Stimulated activated naive CD8-positive, alpha-beta T cell treated with anti-CD3 and anti-CD28 coated beads, Interleukin-15, Interleukin-2, amounts not matched to agents 100 ng/mL and 50 ng/mL, for 24 hours (primary cell): ENCODE data around the gene TULP3.
"Not testable (repeated sequence)": the region's sequence is repeated elsewhere in the genome, so short reads cannot be mapped to it uniquely, and the experiment has no call there.

Source experiments
- H3K27ac Mint-ChIP-seq: one replicate; pipeline ENCODE4 v1.8.0; 2021; ENCODE audit warnings: mild to moderate bottlenecking, mixed read lengths
- H3K27me3 Mint-ChIP-seq: one replicate; pipeline ENCODE4 v1.8.0; 2021; ENCODE audit warnings: mixed read lengths
- H3K36me3 Mint-ChIP-seq: one replicate; pipeline ENCODE4 v1.8.0; 2021; ENCODE audit warnings: low read depth, mixed read lengths
- H3K4me1 Mint-ChIP-seq: one replicate; pipeline ENCODE4 v1.8.0; 2021; ENCODE audit warnings: low read depth, mixed read lengths
- H3K4me3 Mint-ChIP-seq: one replicate; pipeline ENCODE4 v1.8.0; 2021; ENCODE audit warnings: mild to moderate bottlenecking, mixed read lengths
- H3K9me3 Mint-ChIP-seq: one replicate; pipeline ENCODE4 v1.8.0; 2021; ENCODE audit warnings: mixed read lengths

TULP3 gene

GRCh38 chr12:2860170-2860569 lies 30.5 kb upstream of the TULP3 start:
- no peaks in the 10 kb centered on the region for H3K27me3 Mint-ChIP-seq
- H3K36me3 Mint-ChIP-seq = peaks cover 65% of the 10 kb centered on the region
- no peaks in the 10 kb centered on the region for H3K4me1 Mint-ChIP-seq
- H3K4me3 Mint-ChIP-seq = no peak overlapping the region
- no peak overlapping the region for H3K27ac Mint-ChIP-seq
- no peaks in the 10 kb centered on the region for H3K9me3 Mint-ChIP-seq

- no peaks in the 10 kb centered on the region for H3K27me3 Mint-ChIP-seq
- H3K4me1 Mint-ChIP-seq = peaks cover 9% of the 10 kb centered on the region
- H3K27ac Mint-ChIP-seq = no peak overlapping the region
- H3K36me3 Mint-ChIP-seq = peaks cover 75% of the 10 kb centered on the region
- H3K4me3 Mint-ChIP-seq = no peak overlapping the region
- H3K9me3 Mint-ChIP-seq = no peaks in the 10 kb centered on the region
These were observed 27.8 kb upstream of the TULP3 start for GRCh38 chr12:2862876-2863275.

- not testable (repeated sequence) for H3K27me3 Mint-ChIP-seq, H3K4me3 Mint-ChIP-seq, H3K9me3 Mint-ChIP-seq, H3K27ac Mint-ChIP-seq
- H3K4me1 Mint-ChIP-seq = peaks cover 15% of the 10 kb centered on the region
- H3K36me3 Mint-ChIP-seq = peaks cover 74% of the 10 kb centered on the region
These were observed 27.3 kb upstream of the TULP3 start for GRCh38 chr12:2863402-2863801.

- peaks cover 77% of the 10 kb centered on the region for H3K36me3 Mint-ChIP-seq
These were observed 26.5 kb upstream of the TULP3 start for GRCh38 chr12:2864198-2864597.

GRCh38 chr12:2868986-2869632 lies 21.6 kb upstream of the TULP3 start:
- not testable (repeated sequence) for H3K4me3 Mint-ChIP-seq, H3K27me3 Mint-ChIP-seq, H3K27ac Mint-ChIP-seq, H3K9me3 Mint-ChIP-seq
- H3K36me3 Mint-ChIP-seq = peaks cover 51% of the 10 kb centered on the region
- peaks cover 23% of the 10 kb centered on the region for H3K4me1 Mint-ChIP-seq

More at GRCh38 chr12:2864198-2864597, 26.5 kb upstream of the TULP3 start:
- no peaks in the 10 kb centered on the region for H3K27me3 Mint-ChIP-seq
- H3K4me3 Mint-ChIP-seq = no peak overlapping the region
- H3K4me1 Mint-ChIP-seq = peaks cover 23% of the 10 kb centered on the region
- H3K27ac Mint-ChIP-seq = no peak overlapping the region
- H3K9me3 Mint-ChIP-seq = no peaks in the 10 kb centered on the region

GRCh38 chr12:2876431-2877046 lies 14.2 kb upstream of the TULP3 start:
- Mint-ChIP-seq H3K27ac (peak overlapping the region; percentile 85), H3K27me3 (no peaks in the 10 kb centered on the region), H3K4me3 (peak overlapping the region; percentile 99), H3K36me3 (peaks cover 41% of the 10 kb centered on the region), H3K9me3 (no peaks in the 10 kb centered on the region), H3K4me1 (peaks cover 33% of the 10 kb centered on the region)

GRCh38 chr12:2877047-2877952 lies 13.4 kb upstream of the TULP3 start, which contains the start of the genes FOXM1 and RHNO1:
Gene FOXM1, minus strand, starts transcription at chr12:2877174. Its CDS starts 2,696 bp downstream, at chr12:2874478.
Gene RHNO1, plus strand, starts transcription at chr12:2877223. Its CDS starts 8,144 bp downstream, at chr12:2885367.
- Mint-ChIP-seq H3K27ac (peak within 1 kb of the TSS; percentile 96), H3K36me3 (peaks cover 45% of the 10 kb centered on the region), H3K9me3 (no peaks in the 10 kb centered on the region), H3K4me1 (peaks cover 37% of the 10 kb centered on the region), H3K27me3 (no peaks in the 10 kb centered on the region), H3K4me3 (peak within 1 kb of the TSS; percentile 99)

GRCh38 chr12:2877953-2878732 lies 12.5 kb upstream of the TULP3 start:
- Mint-ChIP-seq H3K9me3 (no peaks in the 10 kb centered on the region), H3K27ac (peak overlapping the region; percentile 96), H3K4me3 (peak overlapping the region; percentile 99), H3K27me3 (no peaks in the 10 kb centered on the region), H3K4me1 (peaks cover 37% of the 10 kb centered on the region), H3K36me3 (peaks cover 41% of the 10 kb centered on the region)

GRCh38 chr12:2879853-2880252 lies 10.8 kb upstream of the TULP3 start:
- H3K27me3 Mint-ChIP-seq = no peaks in the 10 kb centered on the region
- peaks cover 42% of the 10 kb centered on the region for H3K4me1 Mint-ChIP-seq
- peaks cover 37% of the 10 kb centered on the region for H3K36me3 Mint-ChIP-seq
- H3K4me3 Mint-ChIP-seq = peak overlapping the region; percentile 7
- peak overlapping the region; percentile 24 for H3K27ac Mint-ChIP-seq
- H3K9me3 Mint-ChIP-seq = no peaks in the 10 kb centered on the region

- no peak overlapping the region for H3K27ac Mint-ChIP-seq
- H3K4me1 Mint-ChIP-seq = peaks cover 22% of the 10 kb centered on the region
- peaks cover 42% of the 10 kb centered on the region for H3K36me3 Mint-ChIP-seq
- no peak overlapping the region for H3K4me3 Mint-ChIP-seq
- no peaks in the 10 kb centered on the region for H3K9me3 Mint-ChIP-seq
- no peaks in the 10 kb centered on the region for H3K27me3 Mint-ChIP-seq
These were observed 5.9 kb upstream of the TULP3 start for GRCh38 chr12:2884810-2885209.

- Mint-ChIP-seq H3K9me3 (no peaks in the 10 kb centered on the region), H3K36me3 (peaks cover 37% of the 10 kb centered on the region), H3K4me3 (no peak overlapping the region), H3K27ac (no peak overlapping the region), H3K4me1 (peaks cover 34% of the 10 kb centered on the region), H3K27me3 (no peaks in the 10 kb centered on the region)
These were observed 3.8 kb upstream of the TULP3 start for GRCh38 chr12:2886768-2887450.

- peak overlapping the region; percentile 96 for H3K27ac Mint-ChIP-seq
- peak overlapping the region; percentile 88 for H3K4me3 Mint-ChIP-seq
- peaks cover 37% of the 10 kb centered on the region for H3K4me1 Mint-ChIP-seq
- peaks cover 30% of the 10 kb centered on the region for H3K36me3 Mint-ChIP-seq
- no peaks in the 10 kb centered on the region for H3K27me3 Mint-ChIP-seq
- no peaks in the 10 kb centered on the region for H3K9me3 Mint-ChIP-seq
These were observed 697 bp upstream of the TULP3 start for GRCh38 chr12:2890001-2890387.

- no peaks in the 10 kb centered on the region for H3K9me3 Mint-ChIP-seq
- H3K27me3 Mint-ChIP-seq = no peaks in the 10 kb centered on the region
- no peak overlapping the region for H3K27ac Mint-ChIP-seq
- H3K36me3 Mint-ChIP-seq = peaks cover 19% of the 10 kb centered on the region
- peaks cover 37% of the 10 kb centered on the region for H3K4me1 Mint-ChIP-seq
- peak overlapping the region; percentile 88 for H3K4me3 Mint-ChIP-seq
These were observed 756 bp downstream of the TULP3 start for GRCh38 chr12:2891240-2892053.
